HUES48 (cell line): ENCODE data around the gene TEP1.
"Not testable (repeated sequence)": the region's sequence is repeated elsewhere in the genome, so short reads cannot be mapped to it uniquely, and the experiment has no call there.

ENCODE experiments used
- H3K27ac ChIP-seq: one replicate; pipeline ENCODE4 v1.7.0; 2013; ENCODE audit warnings: low read depth, low read length, inconsistent platforms
- H3K27me3 ChIP-seq: 2 replicates; pipeline ENCODE4 v1.6.1; 2013; ENCODE audit warnings: mild to moderate bottlenecking, low read length; ENCODE audit not compliant: control insufficient read depth, insufficient read depth
- H3K36me3 ChIP-seq: 2 replicates; pipeline ENCODE4 v1.6.1; 2013; ENCODE audit warnings: low read length; ENCODE audit not compliant: control insufficient read depth, insufficient read depth
- H3K4me1 ChIP-seq: 2 replicates; pipeline ENCODE4 v1.6.1; 2013; ENCODE audit warnings: mild to moderate bottlenecking, low read length; ENCODE audit not compliant: control insufficient read depth, insufficient read depth
- H3K4me3 ChIP-seq: 2 replicates; pipeline ENCODE4 v1.5.1; 2013; ENCODE audit warnings: mild to moderate bottlenecking, low read depth, low read length
- H3K9ac ChIP-seq: 2 replicates; pipeline ENCODE4 v1.6.1; 2013; ENCODE audit warnings: mild to moderate bottlenecking, low read depth, low read length, moderate library complexity
- H3K9me3 ChIP-seq: 2 replicates; pipeline ENCODE4 v1.6.1; 2013; ENCODE audit warnings: low read length; ENCODE audit not compliant: control insufficient read depth, insufficient read depth

The TEP1 gene

DNA sequence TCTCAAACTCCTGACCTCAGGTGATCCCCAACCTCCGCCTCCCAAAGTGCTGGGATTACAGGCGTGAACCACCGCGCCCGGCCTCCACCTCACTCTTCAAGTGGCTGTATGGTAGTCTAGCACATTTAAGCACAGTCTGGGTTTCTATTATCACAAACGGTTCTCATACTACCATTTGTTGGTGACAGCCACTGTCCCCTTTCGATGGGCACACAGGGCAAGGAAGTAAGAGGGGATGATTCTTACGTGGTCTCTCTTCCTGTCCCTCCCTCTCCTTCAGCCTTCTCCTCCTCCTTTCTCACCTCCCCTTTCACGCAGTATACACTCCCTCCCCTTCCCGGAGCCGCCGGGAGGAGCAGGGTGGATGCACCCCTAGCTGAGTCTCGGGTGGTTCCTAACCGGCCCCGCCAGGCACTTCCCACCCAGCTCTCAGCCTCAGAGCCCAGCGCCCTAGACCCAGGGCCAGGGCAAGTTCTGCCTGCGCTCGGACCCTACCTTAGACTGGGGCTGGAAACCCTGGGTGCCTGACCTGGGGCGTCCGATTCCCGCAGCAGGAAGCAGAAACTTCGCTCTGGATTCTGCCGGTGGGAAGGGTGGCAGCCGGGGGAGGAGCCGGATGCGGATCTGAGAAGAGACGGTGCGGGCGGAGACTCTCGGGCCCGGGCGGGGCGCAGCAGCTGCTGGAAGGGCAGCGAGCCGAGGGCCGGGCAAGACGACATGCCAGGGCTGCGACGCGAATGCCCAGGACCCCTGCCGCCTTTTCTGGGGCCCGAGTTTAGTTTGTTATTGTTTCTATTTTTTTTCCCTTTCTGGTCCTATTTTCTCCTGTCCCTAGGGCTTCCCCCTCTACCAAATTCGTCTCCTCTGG is at the start of gene TEP1:
Gene TEP1 (minus strand): TSS at position 626 of the 868 bp plus-strand sequence. CDS start 5,062 bp downstream, outside the sequence.
- H3K9ac ChIP-seq = peak within 1 kb of the TSS; percentile 74
- peaks cover 2% of the 10 kb centered on the region for H3K36me3 ChIP-seq
- peak within 1 kb of the TSS; percentile 99 for H3K4me3 ChIP-seq
- H3K4me1 ChIP-seq = peaks cover 18% of the 10 kb centered on the region
- peak within 1 kb of the TSS; percentile 86 for H3K27ac ChIP-seq
- no peaks in the 10 kb centered on the region for H3K27me3 ChIP-seq
- no peaks in the 10 kb centered on the region for H3K9me3 ChIP-seq

DNA sequence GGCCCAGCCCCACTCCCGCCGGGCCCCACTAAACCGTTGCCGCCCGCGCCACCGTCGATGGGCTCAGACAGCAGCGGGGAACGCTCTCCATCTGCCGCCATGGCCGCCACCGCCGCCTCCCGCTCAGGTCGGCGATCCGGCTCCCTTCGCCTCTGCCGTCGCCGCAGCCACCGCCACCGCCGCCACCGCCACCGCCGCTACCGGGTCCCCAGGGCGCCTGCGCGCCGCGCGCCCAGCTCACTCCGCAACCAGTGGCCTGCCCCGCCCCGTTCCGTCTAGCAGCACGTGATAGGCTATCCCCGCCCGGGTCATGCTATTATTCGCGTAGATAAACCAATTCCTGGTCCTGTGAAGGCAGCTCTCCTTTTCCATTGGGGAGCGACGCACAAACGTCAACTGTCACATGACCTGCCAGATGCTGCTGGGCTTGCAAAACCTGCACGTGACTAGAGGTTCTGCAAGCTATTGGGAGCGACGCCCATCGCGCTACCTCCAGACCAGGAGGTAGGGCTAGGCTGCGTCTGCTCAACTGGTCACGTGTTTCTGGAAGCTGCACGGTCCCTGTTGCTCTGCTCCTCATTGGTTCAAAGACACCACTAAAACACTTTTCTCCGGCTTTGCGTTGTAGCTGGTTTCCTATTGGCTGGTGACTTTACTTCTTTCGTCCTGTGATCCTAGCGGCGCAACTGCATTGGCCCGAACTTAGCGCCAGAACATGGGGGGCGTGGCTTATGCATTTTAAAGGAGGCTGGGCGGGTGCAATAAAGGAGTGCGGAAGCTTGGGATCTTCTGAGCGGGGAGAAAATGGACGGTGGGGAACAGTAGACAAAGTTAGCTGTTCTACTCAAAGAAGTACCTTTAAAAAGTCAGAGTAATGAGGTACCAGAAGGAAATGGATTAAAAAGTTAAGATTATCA is 48.2 kb upstream of the TEP1 start, which contains the start of gene PIP4P1:
Gene PIP4P1 (minus strand): TSS at position 210 of the 917 bp plus-strand sequence. CDS start 109 bp downstream, at position 101.
- peaks cover 15% of the 10 kb centered on the region; the same call in 1 of the 2 replicates for H3K4me1 ChIP-seq
- H3K9me3 ChIP-seq = no peaks in the 10 kb centered on the region
- peak within 1 kb of the TSS; percentile 90 for H3K4me3 ChIP-seq
- peak within 1 kb of the TSS; percentile 96 for H3K27ac ChIP-seq
- peak within 1 kb of the TSS; percentile 57 for H3K9ac ChIP-seq
- H3K36me3 ChIP-seq = peaks cover 40% of the 10 kb centered on the region
- H3K27me3 ChIP-seq = no peaks in the 10 kb centered on the region

DNA sequence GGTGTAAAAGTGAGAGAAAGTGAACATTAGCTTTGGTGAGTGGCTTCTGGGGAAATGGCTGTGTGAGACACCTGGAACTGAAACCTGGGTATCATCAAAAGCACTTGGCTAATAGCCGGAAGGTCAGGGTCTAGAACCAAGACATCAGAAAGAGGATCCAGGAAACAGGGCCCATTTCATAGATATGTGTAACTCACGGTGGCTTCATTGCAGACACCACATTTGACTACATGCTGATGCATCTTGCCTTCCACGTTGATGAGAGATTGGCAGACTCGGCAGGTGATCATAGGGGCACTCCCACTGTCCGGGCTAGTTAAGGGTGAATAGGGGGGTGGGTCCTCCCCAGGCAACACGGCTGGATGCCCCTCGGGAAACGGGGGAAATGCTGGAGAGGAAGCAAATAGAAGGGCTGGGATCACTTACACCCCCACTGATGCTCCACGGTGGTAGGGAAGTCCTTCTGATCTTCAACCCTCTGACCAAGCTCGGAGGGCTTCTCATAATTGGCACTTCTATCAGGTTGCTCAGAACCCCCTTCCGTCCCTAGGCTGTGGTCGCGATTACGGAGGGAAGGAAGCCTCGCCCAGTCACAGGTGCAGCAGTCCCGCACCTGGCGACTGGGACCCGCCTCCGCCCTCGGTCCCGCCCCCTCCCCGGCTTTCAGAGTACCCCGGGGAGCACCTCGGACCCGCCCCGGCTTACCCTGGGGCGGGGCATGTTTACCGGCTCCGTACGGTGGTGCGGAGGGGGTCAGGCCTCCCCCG is 47.3 kb upstream of the TEP1 start:
- Histone ChIP-seq H3K9me3 (no peaks in the 10 kb centered on the region), H3K36me3 (peaks cover 46% of the 10 kb centered on the region), H3K9ac (peak overlapping the region; percentile 55), H3K27me3 (no peaks in the 10 kb centered on the region), H3K4me3 (peak overlapping the region; percentile 90), H3K4me1 (peaks cover 20% of the 10 kb centered on the region), H3K27ac (peak overlapping the region; percentile 96)

DNA sequence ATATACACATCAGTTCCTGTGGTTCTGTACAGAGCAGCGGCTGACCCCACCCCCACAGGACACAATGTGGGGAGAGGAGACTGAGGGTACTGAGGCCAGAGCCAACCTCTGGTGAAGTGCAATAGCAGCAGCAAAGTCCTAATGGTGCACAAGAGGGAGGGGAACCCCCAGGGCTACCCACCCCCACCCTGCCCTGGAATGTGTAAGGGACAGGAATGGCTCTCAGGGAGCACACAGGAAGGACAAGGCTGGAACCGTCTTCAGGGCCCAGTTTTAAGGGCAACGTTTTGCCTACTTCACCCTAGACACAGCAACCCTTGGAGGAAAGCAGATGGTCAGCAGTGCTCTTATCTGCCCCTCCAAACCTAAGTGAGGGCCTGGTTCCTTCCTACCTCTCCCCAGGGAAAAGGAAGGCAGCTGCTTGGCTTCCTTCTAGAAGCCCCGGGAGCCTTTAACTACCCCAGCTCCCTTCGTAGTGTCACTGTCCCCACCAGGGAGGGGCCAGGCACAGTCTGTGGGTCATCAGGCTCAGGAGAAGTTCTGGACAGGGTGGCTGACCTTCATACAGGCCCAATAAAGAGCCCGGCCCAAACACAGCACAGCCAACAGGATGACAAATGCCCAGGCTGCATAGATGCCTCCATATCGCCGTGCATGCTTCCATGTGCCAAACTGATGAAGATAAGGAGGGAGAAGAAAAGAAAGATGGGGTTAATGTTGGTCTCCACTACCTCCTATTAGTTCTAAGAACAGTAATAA is 44.9 kb upstream of the TEP1 start:
- Histone ChIP-seq H3K27ac (peak overlapping the region; percentile 60), H3K4me3 (no peak overlapping the region)

DNA sequence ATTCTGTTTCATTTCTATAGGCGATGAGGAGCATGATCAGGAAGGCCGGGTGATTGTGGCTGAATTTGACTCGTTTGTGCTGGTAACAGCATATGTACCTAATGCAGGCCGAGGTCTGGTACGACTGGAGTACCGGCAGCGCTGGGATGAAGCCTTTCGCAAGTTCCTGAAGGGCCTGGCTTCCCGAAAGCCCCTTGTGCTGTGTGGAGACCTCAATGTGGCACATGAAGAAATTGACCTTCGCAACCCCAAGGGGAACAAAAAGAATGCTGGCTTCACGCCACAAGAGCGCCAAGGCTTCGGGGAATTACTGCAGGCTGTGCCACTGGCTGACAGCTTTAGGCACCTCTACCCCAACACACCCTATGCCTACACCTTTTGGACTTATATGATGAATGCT is 43.7 kb upstream of the TEP1 start:
- no peaks in the 10 kb centered on the region for H3K27me3 ChIP-seq
- no peaks in the 10 kb centered on the region for H3K9me3 ChIP-seq
- 0 out of 2 replicates have a peak overlapping the region, but pooled peaks have one; percentile 85 for H3K4me3 ChIP-seq
- no peak overlapping the region for H3K9ac ChIP-seq
- H3K36me3 ChIP-seq = peaks cover 52% of the 10 kb centered on the region
- H3K4me1 ChIP-seq = peaks cover 17% of the 10 kb centered on the region
- H3K27ac ChIP-seq = peak overlapping the region; percentile 60

More for the DNA sequence above, 44.9 kb upstream of the TEP1 start:
- Histone ChIP-seq H3K9ac (no peak overlapping the region), H3K4me1 (peaks cover 20% of the 10 kb centered on the region), H3K36me3 (peaks cover 46% of the 10 kb centered on the region), H3K27me3 (no peaks in the 10 kb centered on the region), H3K9me3 (no peaks in the 10 kb centered on the region)

DNA sequence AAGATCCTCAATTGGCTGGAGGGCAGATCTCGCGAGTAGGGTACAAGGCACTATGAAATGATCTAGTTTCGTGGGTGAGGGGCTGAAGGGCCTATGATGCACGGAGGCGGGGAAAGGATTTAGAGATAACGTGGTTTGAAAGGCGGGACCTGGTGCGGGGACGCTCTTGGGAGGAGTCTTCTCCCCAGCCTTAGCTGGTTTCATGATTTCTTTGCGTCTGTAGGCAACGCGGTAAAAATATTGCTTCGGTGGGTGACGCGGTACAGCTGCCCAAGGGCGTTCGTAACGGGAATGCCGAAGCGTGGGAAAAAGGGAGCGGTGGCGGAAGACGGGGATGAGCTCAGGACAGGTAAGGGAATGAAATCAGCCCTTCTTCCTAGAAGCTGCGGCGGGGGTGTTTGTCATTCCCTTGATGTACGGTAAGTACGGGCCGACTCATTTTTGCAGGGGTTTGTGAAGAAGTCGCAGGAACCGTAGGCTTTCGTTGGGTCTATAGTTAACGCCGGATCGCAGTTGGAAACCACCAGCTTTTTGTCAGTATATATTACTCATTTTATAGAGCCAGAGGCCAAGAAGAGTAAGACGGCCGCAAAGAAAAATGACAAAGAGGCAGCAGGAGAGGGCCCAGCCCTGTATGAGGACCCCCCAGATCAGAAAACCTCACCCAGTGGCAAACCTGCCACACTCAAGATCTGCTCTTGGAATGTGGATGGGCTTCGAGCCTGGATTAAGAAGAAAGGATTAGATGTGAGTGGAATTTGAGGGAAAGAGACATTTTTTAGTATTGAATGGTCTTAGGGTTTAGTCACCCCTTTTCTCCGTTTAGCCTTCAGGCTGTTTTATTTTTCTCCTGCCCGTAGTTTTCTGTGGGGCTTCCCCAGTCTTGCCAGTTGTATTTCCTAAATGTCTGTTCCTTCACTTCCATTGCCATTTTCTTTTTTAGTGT is 42.3 kb upstream of the TEP1 start:
- peak overlapping the region; percentile 85 for H3K4me3 ChIP-seq
- H3K27me3 ChIP-seq = no peaks in the 10 kb centered on the region
- peaks cover 65% of the 10 kb centered on the region for H3K36me3 ChIP-seq
- peaks cover 16% of the 10 kb centered on the region for H3K4me1 ChIP-seq
- peak overlapping the region; percentile 90 for H3K27ac ChIP-seq
- no peaks in the 10 kb centered on the region for H3K9me3 ChIP-seq
- peak overlapping the region; percentile 91 for H3K9ac ChIP-seq

DNA sequence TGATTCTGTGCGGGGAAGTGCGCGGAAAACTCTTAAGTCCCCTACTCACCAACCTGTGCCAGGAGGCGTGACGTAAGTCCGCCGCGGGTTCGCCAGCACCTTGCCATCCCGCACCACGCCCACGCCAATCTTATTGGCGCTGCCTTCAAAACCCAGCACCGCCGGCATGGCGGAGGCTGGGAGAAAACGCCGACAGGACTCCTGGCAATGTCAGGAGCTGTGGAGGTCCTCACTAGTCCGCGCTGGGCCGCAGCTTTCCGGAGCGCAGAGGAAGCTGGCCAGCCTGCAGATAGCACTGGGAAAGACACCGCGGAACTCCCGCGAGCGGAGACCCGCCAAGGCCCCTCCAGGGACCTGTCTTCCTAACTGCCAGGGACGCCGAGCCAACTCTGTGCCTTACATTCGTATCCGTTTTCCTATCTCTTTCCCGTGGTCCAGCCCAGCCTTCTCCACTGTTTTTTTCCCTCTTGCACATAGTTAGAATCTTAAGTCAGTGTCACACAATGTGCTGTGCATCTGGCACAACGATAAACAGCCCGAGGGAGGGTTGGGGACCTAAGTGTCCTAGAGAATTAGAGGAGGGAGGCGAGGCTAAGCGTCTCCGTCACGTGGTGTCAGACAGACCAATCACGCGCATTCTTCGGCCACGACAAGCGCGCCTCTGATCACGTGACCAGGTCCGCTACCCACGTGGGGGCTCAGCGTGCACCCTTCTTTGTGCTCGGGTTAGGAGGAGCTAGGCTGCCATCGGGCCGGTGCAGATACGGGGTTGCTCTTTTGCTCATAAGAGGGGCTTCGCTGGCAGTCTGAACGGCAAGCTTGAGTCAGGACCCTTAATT is 41.4 kb upstream of the TEP1 start, which contains the start of the genes APEX1 and OSGEP:
Gene APEX1 (plus strand): TSS at position 711 of the 839 bp plus-strand sequence. CDS start 420 bp downstream, outside the sequence.
Gene OSGEP (minus strand): TSS at position 297 of the 839 bp plus-strand sequence. CDS start 129 bp downstream, at position 168.
- Histone ChIP-seq H3K9ac (peak within 1 kb of the TSS; percentile 91), H3K4me1 (peaks cover 11% of the 10 kb centered on the region), H3K36me3 (peaks cover 66% of the 10 kb centered on the region), H3K9me3 (no peaks in the 10 kb centered on the region), H3K4me3 (peak within 1 kb of the TSS; percentile 85), H3K27me3 (no peaks in the 10 kb centered on the region), H3K27ac (peak within 1 kb of the TSS; percentile 90)

DNA sequence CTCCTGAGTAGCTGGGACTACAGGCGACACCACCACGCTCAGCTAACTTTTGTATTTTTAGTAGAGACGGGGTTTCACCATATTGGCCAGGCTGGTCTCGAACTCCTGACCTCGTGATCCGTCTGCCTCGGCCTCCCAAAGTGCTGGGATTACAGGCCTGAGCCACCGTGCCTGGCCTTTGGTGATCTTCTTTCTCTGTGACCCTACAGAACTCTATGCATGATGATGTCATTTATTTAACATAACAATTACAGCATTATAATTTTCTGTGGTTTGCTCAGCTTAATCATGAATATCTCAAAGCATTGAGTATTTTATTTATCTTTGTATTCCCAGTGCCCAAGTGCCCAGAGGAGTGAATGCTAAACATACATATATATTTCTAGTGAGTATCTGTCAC is 39.5 kb upstream of the TEP1 start:
- H3K27ac ChIP-seq, H3K27me3 ChIP-seq, H3K9ac ChIP-seq, H3K4me3 ChIP-seq, H3K9me3 ChIP-seq: not testable (repeated sequence)
- peaks cover 11% of the 10 kb centered on the region for H3K4me1 ChIP-seq
- H3K36me3 ChIP-seq = peaks cover 66% of the 10 kb centered on the region
